OCI-LY1 (cell line): ENCODE data around the gene CHST13.

Source experiments
- H2AFZ ChIP-seq: fragments of 200-600 bp; sonication (generic), shearing (Covaris generic); 2 replicates; pipeline ENCODE4 v1.6.0; 2014; ENCODE audit warnings: antibody characterized with exemption, mild to moderate bottlenecking, low read length
- H3F3A ChIP-seq: fragments of 200-600 bp; sonication (generic), shearing (Covaris generic); 2 replicates; pipeline ENCODE4 v1.6.0; 2014; ENCODE audit warnings: mild to moderate bottlenecking, antibody characterized with exemption, low read length, moderate library complexity; ENCODE audit not compliant: insufficient read depth
- H3K27ac ChIP-seq: fragments of 200-600 bp; sonication (generic); 2 replicates; pipeline ENCODE4 v1.5.1; 2014; ENCODE audit warnings: low read length, mixed run types, mild to moderate bottlenecking, low read depth; ENCODE audit not compliant: poor library complexity, severe bottlenecking
- H3K27me3 ChIP-seq: fragments of 200-600 bp; sonication (generic); 2 replicates; pipeline ENCODE4 v1.6.0; 2014; ENCODE audit warnings: antibody characterized with exemption, mild to moderate bottlenecking, low read length, moderate library complexity; ENCODE audit not compliant: insufficient read depth
- H3K36me3 ChIP-seq: fragments of 200-600 bp; sonication (generic); 2 replicates; pipeline ENCODE4 v1.6.1; 2014; ENCODE audit warnings: mild to moderate bottlenecking, antibody characterized with exemption, low read length, moderate library complexity, mixed read lengths; ENCODE audit not compliant: insufficient read depth
- H3K4me1 ChIP-seq: fragments of 200-600 bp; sonication (generic); 2 replicates; pipeline ENCODE4 v1.5.1; 2014; ENCODE audit warnings: mild to moderate bottlenecking, low read length, moderate library complexity; ENCODE audit not compliant: insufficient read depth, severe bottlenecking
- H3K4me2 ChIP-seq: fragments of 200-600 bp; sonication (generic), shearing (Covaris generic); 2 replicates; pipeline ENCODE4 v1.6.1; 2014; ENCODE audit warnings: low read length
- H3K4me3 ChIP-seq: fragments of 200-600 bp; sonication (generic); 2 replicates; pipeline ENCODE4 v1.5.1; 2014; ENCODE audit warnings: low read length, low read depth, mild to moderate bottlenecking, mixed read lengths; ENCODE audit not compliant: poor library complexity, severe bottlenecking
- H3K79me2 ChIP-seq: fragments of 200-600 bp; shearing (Covaris generic); 2 replicates; pipeline ENCODE4 v1.6.1; 2016; ENCODE audit warnings: mixed run types, low read length, mixed read lengths; ENCODE audit not compliant: insufficient read depth
- H3K9ac ChIP-seq: fragments of 200-600 bp; sonication (generic), shearing (Covaris generic); 2 replicates; pipeline ENCODE4 v1.6.1; 2014; ENCODE audit warnings: mild to moderate bottlenecking, low read length, mixed read lengths
- H3K9me2 ChIP-seq: fragments of 200-600 bp; sonication (generic), shearing (Covaris generic); 2 replicates; pipeline ENCODE4 v1.6.1; 2014; ENCODE audit warnings: low read depth, mild to moderate bottlenecking, low read length, mixed read lengths
- H3K9me3 ChIP-seq: fragments of 200-600 bp; shearing (Covaris generic); 2 replicates; pipeline ENCODE4 v1.6.1; 2014; ENCODE audit warnings: low read length, mixed read lengths
- H4K20me1 ChIP-seq: fragments of 200-600 bp; sonication (generic), shearing (Covaris generic); 2 replicates; pipeline ENCODE4 v1.6.0; 2016; ENCODE audit warnings: mild to moderate bottlenecking, low read length; ENCODE audit not compliant: insufficient read depth
- CTCF ChIP-seq: fragments of 200-600 bp; sonication (generic), shearing (Covaris generic); IDR thresholded peaks from 2 replicates; pipeline ENCODE4 v1.5.1; 2017; ENCODE audit warnings: mild to moderate bottlenecking, antibody characterized with exemption, low read length, moderate library complexity, mixed read lengths
- EZH2 ChIP-seq: fragments of 200-600 bp; sonication (generic), shearing (Covaris generic); IDR thresholded peaks from 2 replicates; pipeline ENCODE4 v1.8.0; 2017; ENCODE audit warnings: borderline replicate concordance, mixed run types, mild to moderate bottlenecking, antibody characterized with exemption, low read length, moderate library complexity, mixed read lengths

Gene CHST13

GRCh38 chr3:126539558-126540250, 15.7 kb downstream of the CHST13 start:
- H3F3A ChIP-seq: no peaks in the 10 kb centered on the region
- H3K9ac ChIP-seq: no peak overlapping the region
- H3K27ac ChIP-seq: no peak overlapping the region
- no peaks in the 10 kb centered on the region for H3K27me3 ChIP-seq
- H3K79me2 ChIP-seq: no peaks in the 10 kb centered on the region
- H4K20me1 ChIP-seq: no peaks in the 10 kb centered on the region
- H3K4me3 ChIP-seq: no peak overlapping the region
- H3K9me2 ChIP-seq: no peaks in the 10 kb centered on the region
- H3K4me1 ChIP-seq: no peaks in the 10 kb centered on the region
- no peaks in the 10 kb centered on the region for H3K36me3 ChIP-seq
- H3K9me3 ChIP-seq: no peaks in the 10 kb centered on the region
- H3K4me2 ChIP-seq: no peak overlapping the region
- TF ChIP-seq CTCF: no peak
- TF ChIP-seq EZH2: no peak
- no peak overlapping the region for H2AFZ ChIP-seq

GRCh38 chr3:126540342-126540849, 16.4 kb downstream of the CHST13 start:
- H3K4me1 ChIP-seq: no peaks in the 10 kb centered on the region
- H3F3A ChIP-seq: no peaks in the 10 kb centered on the region
- no peaks in the 10 kb centered on the region for H3K36me3 ChIP-seq
- H3K9ac ChIP-seq: no peak overlapping the region
- H2AFZ ChIP-seq: no peak overlapping the region
- no peak overlapping the region for H3K4me2 ChIP-seq
- TF ChIP-seq EZH2 (no peak), CTCF (no peak)
- H3K27ac ChIP-seq: no peak overlapping the region
- no peak overlapping the region for H3K4me3 ChIP-seq
- H4K20me1 ChIP-seq: no peaks in the 10 kb centered on the region
- H3K9me3 ChIP-seq: no peaks in the 10 kb centered on the region
- H3K79me2 ChIP-seq: no peaks in the 10 kb centered on the region
- no peaks in the 10 kb centered on the region for H3K27me3 ChIP-seq
- H3K9me2 ChIP-seq: no peaks in the 10 kb centered on the region

GRCh38 chr3:126540951-126541627, 17.1 kb downstream of the CHST13 start:
- no peaks in the 10 kb centered on the region for H3K9me3 ChIP-seq
- no peaks in the 10 kb centered on the region for H3K27me3 ChIP-seq
- no peaks in the 10 kb centered on the region for H3K36me3 ChIP-seq
- H3K4me3 ChIP-seq: no peak overlapping the region
- no peaks in the 10 kb centered on the region for H3K4me1 ChIP-seq
- no peaks in the 10 kb centered on the region for H3F3A ChIP-seq
- H3K9ac ChIP-seq: no peak overlapping the region
- H3K4me2 ChIP-seq: no peak overlapping the region
- no peaks in the 10 kb centered on the region for H4K20me1 ChIP-seq
- H3K79me2 ChIP-seq: no peaks in the 10 kb centered on the region
- no peak overlapping the region for H2AFZ ChIP-seq
- no peak for TF ChIP-seq EZH2
- no peak for TF ChIP-seq CTCF
- H3K27ac ChIP-seq: no peak overlapping the region
- H3K9me2 ChIP-seq: no peaks in the 10 kb centered on the region
